Activated T-helper 9 cell treated with anti-CD3 and anti-CD28 coated beads, Interleukin-2, amount 50 U/mL, for 16 hours (primary cell): ENCODE results near the gene MIEF2.

Source experiments
- DNase-seq: peaks from one replicate; pipeline ENCODE4 v3.0.0-alpha.2; 2020; ENCODE audit warnings: low read depth

MIEF2 gene

DNA sequence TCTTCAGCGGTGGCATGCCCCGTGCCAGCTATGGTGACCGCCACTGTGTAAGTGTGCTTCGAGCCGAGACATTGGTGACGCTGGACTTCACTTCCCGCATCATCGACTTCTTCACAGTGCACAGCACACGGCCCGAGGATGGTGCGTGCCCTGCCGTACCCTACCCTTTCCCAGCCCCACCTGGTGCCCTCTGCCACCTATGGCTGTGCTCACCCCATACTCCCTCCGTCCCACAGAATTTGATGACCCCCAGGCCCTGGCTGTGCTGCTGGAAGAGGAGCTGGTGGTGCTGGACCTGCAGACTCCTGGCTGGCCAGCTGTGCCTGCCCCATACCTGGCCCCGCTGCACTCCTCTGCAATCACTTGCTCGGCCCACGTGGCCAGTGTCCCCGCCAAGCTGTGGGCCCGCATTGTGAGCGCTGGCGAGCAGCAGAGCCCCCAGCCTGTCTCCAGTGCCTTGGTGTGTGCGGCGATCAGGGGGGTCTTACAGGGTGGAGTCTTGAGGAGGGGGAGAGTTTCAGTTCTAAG lies 25.5 kb upstream of the MIEF2 start:
- DNase-seq: no peak

DNA sequence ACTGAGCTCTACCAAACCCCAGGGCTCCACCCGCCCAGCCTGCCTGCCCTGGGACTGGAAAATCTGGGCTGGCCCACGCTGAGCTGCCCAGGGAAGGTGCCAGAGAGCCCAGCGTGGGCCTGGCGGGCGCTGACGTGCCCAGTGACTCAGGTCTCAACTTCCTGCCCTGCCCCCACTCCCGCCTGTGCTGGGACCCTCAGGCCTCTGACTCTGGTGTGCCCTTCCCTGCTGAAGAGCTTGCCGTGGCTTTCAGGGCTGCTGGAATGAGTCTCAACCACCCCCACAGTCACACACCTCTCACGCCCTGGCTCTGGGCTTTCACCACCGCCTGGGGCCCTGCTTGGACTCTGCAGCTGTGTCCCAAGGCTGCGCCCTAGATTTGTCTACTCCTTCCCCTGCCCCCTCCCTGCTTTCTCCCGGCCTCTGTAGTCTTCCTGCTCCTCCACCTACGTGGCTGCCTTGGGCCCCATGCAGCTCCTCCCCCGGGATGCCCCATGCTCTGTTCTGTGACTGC lies 24.7 kb upstream of the MIEF2 start:
- DNase-seq: no peak

DNA sequence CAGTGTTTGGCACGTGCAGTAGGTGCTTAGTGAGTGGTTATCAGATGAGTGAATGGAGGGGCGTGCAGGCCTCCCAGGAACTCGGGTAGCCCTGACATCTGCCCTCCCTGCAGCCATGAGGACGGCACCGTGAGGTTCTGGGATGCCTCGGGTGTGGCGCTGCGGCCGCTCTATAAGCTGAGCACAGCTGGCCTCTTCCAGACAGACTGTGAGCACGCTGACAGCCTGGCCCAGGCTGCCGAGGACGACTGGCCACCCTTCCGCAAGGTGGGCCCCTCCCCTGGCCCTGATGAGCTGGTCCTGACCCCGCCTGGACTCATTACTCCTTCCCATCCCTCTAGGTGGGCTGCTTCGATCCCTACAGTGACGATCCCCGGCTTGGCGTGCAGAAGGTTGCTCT lies 24.0 kb upstream of the MIEF2 start:
- no peak for DNase-seq

DNA sequence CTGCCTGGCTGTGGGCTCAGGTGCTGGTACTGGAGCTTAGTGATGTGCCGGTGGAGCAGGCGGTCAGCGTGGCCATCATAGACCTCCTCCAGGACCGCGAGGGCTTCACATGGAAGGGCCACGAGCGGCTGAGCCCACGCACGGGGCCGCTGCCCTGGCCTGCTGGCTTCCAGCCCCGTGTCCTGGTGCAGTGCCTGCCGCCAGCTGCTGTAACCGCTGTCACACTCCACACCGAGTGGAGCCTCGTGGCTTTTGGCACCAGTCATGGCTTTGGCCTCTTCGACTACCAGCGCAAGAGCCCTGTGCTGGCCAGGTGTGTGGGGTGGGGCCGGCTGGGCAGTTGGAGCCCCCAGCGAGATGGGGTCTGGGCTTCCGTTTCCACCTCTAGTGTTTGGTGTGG lies 23.0 kb upstream of the MIEF2 start:
- no peak for DNase-seq

- no peak for DNase-seq
Observed at GRCh38 chr17:18238299-18238698, 22.2 kb upstream of the MIEF2 start.

DNA sequence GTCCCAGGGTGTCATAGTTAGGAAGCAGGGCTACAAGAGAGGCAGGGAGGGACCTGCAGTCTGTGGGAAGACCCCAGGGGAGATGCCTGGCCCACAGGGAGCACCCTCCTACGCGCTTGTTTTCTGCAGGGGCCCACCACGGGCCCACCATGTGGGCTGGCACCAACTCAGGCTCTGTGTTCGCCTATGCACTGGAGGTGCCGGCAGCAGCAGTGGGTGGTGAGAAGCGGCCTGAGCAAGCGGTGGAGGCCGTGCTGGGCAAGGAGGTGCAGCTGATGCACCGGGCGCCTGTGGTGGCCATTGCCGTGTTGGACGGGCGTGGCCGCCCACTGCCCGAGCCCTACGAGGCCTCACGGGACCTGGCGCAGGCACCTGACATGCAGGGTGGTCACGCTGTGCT lies 20.0 kb upstream of the MIEF2 start:
- no peak for DNase-seq

DNA sequence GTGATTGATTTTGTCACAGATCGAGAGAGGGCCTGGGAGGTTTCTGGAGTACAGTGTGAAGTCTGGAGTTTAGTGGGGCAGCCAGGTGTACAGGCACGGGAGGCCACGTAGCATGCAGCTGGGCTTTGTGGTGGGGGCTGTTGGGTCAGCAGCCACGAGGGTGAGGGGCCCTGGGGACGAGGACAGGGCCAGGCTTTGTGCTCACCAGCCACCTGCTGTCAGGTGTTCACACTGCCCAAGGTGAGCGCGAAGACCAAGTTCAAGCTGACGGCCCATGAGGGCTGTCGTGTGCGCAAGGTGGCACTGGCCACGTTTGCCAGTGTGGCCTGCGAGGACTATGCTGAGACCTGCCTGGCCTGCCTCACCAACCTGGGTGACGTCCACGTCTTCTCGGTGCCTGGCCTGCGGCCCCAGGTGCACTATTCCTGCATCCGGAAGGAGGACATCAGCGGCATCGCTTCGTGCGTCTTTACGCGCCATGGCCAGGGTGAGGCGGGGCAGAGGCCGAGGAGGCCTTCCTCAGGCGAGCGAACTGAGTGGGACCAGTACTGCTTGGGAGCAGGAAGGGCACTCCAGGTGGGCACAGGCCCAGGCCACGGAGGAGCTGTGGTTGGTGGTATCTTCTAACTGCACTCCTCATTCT lies 19.1 kb upstream of the MIEF2 start:
- DNase-seq: no peak

DNA sequence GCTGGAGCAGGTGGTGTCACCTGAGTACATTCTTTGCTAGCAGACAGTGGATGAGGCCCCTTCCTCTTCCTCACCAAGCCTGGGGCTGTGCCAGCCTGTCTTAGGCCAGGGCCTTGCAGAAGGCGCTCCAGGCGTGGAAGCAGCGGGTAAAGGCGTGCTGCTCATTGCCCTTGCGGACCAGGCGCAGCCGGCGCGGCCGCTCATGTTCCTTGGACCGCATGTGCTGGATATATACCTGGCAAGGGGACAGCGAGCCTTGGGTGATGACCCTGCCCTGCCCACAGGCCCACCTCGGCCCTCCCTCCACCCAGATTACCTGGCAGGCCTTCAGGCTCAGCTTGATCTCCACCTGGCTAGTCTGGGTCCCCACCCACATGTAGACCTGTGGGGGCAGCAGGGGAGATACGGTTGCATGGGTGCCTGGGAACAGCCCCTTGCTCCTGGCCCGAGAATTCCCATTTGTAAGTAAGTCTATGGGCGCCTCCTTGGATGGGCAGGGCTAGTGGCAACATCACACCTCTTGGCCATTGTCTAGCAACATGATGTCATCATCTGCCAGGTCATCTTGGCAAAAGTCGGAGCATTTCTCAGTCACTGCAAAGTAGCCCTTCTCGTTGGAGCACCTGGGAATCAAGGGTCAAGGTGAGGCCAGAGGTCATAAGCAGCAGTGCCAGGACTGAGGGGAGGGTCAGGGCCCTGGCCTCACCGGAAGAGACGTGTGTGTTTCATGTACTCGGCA lies 15.3 kb upstream of the MIEF2 start:
- DNase-seq: no peak

GRCh38 chr17:18246109-18246725 lies 14.2 kb upstream of the MIEF2 start:
- no peak for DNase-seq

DNA sequence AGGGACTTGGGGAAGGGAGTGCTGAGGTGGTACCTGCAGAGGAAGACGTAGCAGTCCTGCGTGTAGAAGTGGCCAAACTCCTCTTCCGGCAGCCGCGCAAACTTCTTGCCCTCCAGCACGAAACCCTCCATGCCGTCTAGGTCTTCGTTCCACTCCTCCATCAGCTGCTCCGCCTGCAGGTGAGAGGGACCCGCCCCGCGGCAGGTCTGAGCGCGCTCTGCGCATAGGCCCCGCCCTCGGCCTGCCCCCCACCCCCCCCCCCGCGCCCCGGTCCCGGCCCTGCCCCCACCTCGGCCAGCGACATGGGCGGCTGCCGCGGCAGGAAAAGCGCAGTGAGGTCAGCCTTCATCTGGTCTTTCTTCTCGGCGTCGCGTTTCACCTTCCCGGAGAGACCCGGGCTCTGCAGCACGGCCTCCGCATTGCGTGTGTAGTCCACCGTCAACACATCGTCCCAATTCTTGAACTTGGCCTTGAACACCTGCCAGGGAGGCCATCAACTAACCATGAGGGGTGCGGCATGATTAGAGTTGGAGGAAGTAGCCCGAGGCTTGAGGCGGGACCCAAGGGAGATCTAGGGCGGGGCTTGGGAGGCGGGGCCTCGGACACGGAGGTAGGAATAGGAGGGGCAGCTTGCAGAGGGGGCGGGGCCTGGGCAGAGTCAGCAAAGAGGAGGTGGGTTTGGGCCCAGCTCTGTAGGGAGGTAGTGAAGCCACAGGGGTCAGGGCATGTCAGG lies 13.4 kb upstream of the MIEF2 start:
- no peak for DNase-seq

DNA sequence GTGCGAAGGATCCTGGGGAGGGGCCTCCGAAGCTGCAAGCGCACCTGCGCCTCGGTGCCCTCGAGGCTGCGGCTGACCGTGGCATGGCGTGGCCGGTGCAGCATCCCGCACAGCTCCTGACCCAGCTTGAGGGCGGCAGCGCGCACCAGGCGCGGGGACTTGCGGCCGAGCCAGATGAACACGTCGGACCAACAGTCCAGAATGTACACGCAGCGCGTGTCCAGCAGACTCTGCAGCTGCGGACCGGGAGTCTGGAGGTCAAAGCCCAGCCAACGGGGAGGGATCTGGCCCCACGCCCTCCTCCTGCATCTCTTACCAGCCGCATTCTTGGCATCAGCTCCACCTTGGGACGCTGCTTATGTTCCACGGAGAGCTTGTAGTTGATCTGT lies 12.9 kb upstream of the MIEF2 start:
- DNase-seq: no peak

- DNase-seq: peak; percentile 31
Observed at GRCh38 chr17:18248300-18248731, 12.1 kb upstream of the MIEF2 start.

GRCh38 chr17:18248811-18249210 lies 11.7 kb upstream of the MIEF2 start:
- no peak for DNase-seq

DNA sequence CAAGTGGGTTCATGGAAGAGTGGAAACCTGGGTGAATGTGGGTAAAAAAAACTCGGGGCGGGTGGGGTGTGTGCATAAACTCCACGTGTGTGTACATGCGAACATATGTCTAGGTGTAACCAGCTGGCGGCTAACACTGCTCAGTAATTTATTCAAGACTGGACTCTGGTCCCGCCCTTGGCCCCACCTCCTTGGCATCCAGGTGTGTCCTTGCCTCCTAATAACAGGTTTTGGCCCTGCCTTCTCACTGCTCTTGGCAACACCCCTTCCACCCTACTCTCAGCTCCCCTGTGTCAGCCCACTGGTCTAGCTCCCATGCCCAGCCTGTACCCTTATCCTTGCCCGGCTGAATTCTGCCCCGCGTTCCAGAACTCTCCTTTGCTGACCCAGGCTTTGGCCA lies 10.2 kb upstream of the MIEF2 start:
- no peak for DNase-seq

DNA sequence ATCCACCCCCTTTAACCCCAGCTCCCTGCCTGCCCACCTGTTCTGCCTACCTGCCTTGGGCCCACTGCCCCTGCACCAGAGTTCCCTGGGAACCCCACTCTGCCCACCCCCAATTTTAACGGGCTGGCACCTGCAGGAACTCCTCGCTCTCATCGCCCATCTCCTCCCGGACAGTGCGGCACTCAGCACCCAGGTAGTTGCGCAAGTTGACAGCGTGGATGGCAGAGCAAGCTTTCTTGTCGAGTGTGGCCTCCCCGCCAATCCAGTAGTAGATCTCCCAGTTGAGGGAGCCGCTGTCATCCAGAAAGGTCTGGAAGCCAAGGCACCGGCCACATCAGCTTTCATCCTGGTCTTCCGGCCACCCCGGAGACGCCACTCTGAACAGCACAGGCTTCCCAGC lies 9.8 kb upstream of the MIEF2 start:
- no peak for DNase-seq

DNA sequence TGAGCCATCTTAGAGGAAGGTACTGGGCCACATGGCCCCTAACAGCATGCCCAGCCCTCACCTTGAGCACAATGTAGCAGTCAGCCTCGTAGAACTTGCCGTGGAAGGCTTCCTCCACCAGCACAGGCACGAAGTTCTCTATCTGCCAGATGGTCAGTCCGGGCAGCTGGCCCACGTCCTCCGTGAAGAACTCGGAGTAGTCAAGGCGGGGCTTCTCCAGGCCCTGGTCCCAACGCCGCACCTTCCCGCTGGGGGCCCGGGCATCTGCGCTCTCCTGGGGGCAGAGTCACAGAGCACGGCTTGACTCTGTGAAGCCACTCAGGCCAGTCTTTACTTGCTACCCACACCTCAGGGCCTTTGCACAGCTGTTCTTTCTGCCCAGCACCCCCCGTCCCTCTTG lies 9.3 kb upstream of the MIEF2 start:
- no peak for DNase-seq

GRCh38 chr17:18252160-18252559 lies 8.3 kb upstream of the MIEF2 start:
- no peak for DNase-seq

DNA sequence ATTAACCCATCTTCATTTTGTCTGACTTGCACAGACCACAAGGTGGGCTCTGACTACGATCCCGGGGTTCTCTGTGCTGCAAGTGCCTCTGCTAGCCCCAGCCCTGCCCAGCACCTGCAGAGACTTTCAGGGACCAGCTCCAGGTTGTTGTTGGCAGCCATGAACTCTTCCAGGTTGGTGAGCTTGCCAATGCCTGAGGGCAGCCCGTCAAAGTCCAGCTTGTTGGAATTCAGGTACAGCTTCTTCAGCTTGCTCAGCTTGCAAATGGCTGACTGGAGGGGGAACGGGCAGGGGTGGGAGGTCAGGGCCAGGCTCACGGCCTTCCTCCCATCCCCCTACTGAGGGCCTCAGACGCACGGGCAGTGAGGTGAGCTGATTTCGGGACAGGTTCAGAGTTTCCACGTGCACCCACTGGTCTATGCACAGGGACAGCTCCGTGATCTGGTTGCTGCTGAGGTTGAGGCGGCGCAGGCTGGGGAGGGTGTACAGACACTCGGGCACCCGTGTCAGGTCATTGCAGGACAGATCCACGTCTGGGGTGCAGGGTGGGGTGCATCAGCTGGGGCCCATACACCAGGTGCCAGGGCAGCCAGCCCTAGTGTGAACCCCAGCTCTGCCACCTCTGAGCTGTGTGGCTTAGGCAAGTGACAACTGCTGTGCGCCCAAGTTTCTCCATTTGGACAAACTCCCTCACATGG lies 7.1 kb upstream of the MIEF2 start:
- no peak for DNase-seq

- DNase-seq: no peak
Observed at GRCh38 chr17:18253947-18254821, 6.3 kb upstream of the MIEF2 start.

DNA sequence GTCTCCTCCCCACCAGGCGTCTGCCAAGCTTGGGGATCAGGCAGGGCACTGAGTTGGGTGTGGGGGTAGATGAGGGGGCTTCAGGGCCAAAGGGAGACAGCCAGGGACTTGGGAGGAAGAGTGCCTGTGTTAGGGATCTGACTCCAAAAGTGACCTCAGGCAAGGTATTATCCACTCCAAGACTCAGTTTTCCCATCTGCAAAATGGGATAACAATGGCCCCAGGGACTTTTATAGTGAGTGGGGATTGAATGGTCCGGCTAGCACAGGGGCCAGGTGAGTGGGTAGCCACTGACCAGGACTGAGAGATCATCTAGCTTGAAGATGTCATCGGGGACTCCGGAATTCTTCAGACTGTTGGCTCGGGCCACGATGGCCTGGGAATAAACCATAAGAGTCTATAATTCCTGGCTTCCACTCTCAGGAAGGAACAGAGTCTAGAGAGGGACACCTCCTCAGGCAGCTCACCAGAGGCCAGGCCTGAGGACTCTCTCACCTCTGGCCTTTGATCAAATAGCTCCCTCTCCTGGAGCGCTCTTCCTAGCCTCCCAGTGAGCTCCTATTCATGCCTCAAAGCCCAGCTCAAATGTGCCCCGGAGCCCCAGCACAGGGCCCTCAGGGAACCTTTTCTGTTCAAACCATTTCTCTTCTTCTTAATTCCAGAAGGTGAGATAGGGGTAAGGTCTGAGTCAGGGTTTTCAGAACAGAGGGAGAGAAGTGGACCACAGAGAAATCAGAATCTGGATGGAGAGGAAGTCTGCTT lies 5.4 kb upstream of the MIEF2 start:
- no peak for DNase-seq
